GM10266 (cell line): ENCODE measurements around the gene KCNIP4.

Experiments used
- DNase-seq: peaks from one replicate; pipeline ENCODE4 v3.0.0; 2012; ENCODE audit errors: extremely low spot score
- CTCF ChIP-seq: IDR thresholded peaks from 2 replicates; pipeline ENCODE4 v1.5.1; 2012; ENCODE audit warnings: mild to moderate bottlenecking, low read depth; ENCODE audit not compliant: control insufficient read depth, insufficient read depth; ENCODE audit errors: missing control alignments

Gene KCNIP4

DNA sequence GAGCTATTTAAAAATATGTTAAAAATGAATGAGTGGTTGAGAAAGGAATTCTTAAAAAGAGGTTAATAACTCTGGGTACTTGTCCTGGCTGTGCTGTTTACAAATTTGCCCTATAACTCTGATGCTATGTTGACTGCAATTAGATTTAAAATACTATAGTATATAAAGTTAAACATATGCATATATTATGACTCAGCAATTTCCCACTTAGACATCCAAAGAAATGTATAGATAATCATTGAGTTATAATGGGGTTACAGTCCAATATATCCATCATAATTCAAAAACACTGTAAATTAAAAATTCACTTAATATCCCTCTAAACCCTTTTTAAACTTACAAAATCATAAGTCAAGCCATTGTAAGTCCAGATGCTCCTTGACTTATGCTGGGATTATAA, 818.0 kb downstream of the KCNIP4 start:
- no peak for TF ChIP-seq CTCF
- no peak for DNase-seq

GRCh38 chr4:21126014-21126512, 822.5 kb downstream of the KCNIP4 start:
- no peak for DNase-seq
- TF ChIP-seq CTCF = no peak

DNA sequence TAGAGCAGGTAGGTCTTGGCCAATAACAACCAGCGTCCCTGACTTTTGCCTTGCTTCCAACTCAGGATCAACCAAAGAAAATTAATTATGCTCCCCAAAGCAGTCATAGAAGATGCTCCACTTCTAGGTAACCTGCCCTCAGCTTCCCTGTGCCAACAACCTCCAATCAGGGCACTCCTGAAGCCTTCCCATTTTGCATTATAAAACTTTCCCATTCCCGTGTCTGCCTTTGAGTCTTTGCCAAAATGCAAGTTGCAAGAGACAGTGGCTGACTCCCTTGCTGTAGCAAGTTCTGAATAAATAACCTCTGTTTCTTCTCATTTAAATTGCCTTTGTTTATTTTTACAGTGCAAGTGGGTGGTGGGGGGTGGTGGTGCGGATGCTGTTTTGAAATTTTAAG, 830.3 kb downstream of the KCNIP4 start:
- TF ChIP-seq CTCF = no peak
- DNase-seq = no peak

DNA sequence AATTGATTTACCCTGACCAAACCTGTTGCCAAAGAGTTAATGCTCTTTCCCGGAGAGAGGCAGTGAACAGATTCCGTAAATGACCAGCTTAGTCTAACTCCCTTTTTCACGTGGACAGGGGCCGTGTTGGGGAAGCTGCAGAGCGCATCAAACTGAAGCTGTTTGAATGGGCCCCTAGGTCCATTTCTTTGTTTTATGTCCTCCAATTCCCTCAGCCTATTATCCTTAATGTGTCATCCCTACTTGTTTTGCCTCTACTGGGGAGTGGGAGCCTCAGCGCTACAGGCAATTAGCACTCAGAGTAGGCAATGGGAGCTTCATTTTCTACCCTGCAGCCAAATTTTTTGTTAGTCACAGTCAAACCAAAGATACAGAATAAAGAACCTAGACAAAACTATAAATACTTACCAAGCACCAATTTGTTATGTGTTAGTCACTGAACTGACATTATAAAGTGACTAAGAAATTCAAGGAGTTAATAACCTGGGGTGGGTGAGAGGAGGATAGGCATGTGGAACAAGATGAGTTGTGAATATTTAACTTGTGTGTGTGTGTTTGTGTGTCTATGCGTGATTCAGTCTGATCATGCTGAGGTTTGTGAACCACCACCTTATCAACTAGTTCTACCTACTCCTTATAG, 830.9 kb downstream of the KCNIP4 start:
- DNase-seq = no peak
- TF ChIP-seq CTCF = no peak

GRCh38 chr4:21113496-21114223, 834.9 kb downstream of the KCNIP4 start:
- TF ChIP-seq CTCF = no peak
- no peak for DNase-seq

DNA sequence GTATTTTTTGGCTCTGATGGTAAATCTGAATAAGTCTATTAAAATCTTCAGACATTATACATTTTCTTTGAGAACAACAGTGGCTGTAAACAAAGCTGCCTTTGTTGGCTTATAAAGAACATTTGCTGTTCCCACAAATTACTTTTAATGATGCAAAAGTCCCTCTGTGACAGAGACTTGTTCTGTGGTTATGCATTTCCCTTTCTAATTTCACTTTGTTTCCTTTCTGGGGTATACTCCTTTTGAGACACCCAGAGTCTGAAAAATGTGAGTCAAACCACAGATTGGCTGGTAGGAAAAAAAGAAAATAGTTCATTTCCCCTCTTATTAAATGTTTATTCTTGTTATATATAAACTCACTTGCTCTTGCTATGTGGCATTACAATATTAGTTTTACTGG, 845.9 kb downstream of the KCNIP4 start:
- DNase-seq = no peak

More for the DNA sequence above, 845.9 kb downstream of the KCNIP4 start:
- no peak for TF ChIP-seq CTCF
